Measurements from ENCODE around the gene SERPINA3.
"Not testable (repeated sequence)": the region's sequence is repeated elsewhere in the genome, so short reads cannot be mapped to it uniquely, and the experiment has no call there.

Gene SERPINA3

GRCh38 chr14:94633121-94633520 lies 20.9 kb downstream of the SERPINA3 start:
- DNase-seq (ENCODE audit: low spot score): no peak

GRCh38 chr14:94635154-94635553 lies 23.0 kb downstream of the SERPINA3 start:
- no peak for DNase-seq (ENCODE audit: low spot score)

GRCh38 chr14:94636744-94637412 lies 24.7 kb downstream of the SERPINA3 start:
- no peak for DNase-seq (ENCODE audit: low spot score)

DNA sequence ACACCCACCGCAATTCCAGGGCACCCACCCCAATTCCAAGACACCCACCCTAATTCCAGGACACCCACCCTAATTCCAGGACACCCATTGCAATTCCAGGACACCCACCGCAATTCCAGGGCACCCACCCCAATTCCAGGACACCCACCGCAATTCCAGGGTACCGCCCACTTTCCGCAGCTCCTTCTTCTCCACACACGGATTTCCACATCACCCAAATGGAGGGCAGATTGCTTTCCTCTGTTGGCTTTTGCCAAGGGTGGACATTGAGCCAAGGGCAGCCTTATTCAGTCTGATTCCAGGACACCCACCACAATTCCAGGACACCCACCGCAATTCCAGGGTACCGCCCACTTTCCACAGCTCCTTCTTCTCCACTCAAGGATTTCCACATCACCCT lies 25.6 kb downstream of the SERPINA3 start:
- DNase-seq (ENCODE audit: low spot score): not testable (repeated sequence)

GRCh38 chr14:94638339-94638738 lies 26.1 kb downstream of the SERPINA3 start:
- DNase-seq (ENCODE audit: low spot score): no peak

DNA sequence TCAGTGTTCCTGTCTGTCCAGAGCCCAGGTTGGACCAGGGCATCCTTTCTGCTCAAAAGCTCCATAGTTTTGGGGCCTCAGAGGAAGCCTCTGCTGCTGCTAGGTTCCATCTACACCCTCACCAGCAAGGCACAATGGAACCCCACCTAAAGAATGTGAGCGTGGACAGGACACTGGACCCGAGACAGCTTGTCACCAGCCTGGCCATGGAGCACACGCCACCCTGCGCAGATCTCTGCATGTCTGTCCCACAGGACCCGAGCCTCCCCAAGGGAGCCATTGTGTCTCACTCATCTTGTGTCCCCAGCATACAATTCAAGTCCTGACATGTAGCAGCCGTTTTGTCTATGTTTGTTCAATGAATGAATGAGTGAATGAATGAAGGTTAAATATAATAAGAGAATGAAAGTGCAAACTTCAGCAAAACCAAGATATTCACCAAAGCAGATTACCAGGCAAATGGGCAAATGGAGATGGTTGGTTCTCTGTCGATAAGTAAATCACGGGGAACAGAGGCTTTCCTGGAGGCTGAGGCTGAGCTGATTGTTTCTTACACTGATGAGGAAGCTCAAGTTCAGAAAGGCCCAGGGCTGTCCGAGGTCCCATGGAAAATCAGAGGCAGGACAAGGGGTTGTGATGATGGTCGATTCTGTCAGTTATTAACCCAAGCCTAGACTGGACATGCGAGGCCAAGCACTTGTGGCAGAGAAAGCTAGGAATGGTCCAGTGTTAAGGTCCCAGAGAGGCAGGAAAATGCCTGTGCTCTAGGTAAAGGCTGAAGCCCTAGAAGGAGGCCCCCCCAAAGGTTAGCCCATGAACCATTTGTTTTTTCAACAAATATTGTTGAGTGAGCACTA lies 27.0 kb downstream of the SERPINA3 start:
- DNase-seq (ENCODE audit: low spot score): no peak

DNA sequence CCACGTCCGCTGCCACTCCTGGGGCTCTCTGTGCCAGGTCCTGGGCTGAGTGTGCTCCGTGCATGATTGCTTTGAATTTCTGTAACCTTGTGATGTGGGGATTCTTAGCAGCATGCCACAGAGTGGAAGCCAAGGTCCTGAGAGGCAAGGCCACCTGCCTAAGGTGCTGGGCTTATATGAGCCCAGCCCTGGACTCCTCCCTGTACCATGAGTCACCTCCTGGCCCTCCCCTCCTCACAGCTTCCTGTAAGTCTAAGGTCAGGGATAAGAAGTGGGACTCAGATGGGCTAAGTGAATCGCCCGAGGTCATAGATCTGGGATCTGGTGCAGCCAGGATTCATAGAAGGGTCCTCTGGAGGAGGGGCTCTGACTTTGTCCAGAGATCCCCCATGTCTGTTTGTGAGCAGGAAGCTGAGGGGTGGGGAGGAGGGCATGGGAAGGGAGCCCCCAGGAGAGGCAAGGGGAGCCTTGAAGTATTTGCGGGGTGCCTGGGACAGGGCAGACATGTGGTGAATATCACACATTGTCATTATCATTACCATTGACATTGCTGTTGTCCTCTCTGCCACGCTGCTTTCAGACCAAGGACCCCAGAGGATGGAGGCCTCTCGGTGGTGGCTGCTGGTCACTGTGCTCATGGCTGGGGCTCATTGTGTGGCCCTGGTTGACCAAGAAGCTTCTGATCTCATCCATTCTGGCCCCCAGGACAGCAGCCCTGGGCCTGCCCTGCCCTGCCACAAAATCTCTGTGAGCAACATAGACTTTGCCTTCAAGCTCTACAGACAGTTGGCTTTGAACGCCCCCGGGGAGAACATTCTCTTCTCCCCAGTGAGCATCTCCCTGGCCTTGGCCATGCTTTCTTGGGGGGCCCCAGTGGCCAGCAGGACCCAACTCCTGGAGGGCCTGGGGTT lies 28.8 kb downstream of the SERPINA3 start:
- no peak for DNase-seq (ENCODE audit: low spot score)

DNA sequence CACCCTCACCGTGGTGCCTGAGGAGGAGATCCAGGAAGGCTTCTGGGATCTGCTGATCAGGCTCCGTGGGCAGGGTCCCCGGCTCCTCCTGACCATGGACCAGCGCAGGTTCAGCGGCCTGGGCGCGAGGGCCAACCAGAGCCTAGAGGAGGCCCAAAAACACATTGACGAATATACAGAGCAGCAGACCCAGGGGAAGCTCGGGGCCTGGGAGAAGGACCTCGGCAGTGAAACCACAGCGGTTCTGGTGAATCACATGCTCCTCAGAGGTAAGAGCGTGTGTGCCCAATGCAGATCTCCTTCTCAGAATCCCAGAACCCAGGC lies 29.4 kb downstream of the SERPINA3 start:
- no peak for DNase-seq (ENCODE audit: low spot score)

DNA sequence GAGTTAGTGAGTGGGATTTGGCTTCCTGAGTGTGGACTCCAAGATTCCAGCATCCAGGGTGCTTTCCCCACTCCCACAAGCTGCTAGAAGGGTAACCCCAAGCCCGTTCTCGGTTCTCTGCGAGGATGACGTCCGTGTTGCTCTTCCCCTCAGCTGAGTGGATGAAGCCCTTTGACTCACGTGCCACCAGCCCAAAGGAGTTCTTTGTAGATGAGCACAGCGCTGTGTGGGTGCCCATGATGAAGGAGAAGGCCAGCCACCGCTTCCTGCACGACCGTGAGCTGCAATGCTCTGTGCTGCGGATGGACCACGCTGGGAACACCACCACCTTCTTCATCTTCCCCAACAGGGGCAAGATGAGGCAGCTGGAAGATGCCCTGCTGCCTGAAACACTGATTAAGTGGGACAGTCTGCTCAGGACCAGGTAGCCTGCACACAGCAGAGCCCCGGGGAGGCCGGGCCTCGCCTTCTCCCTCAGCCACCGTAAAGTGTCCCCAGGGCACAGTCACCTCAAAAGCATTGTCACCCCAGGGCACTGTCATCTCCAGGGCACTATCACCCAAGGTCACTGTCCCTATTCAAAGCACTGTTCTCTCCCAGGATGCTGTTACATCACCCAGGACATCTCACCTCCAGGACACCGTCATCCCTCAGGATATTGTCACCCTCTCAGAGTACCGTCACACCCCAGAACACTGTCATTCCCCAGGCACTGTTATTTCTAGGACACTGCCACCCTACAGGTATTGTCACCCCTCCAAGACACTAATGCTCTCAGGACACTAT lies 31.3 kb downstream of the SERPINA3 start:
- DNase-seq (ENCODE audit: low spot score): no peak

DNA sequence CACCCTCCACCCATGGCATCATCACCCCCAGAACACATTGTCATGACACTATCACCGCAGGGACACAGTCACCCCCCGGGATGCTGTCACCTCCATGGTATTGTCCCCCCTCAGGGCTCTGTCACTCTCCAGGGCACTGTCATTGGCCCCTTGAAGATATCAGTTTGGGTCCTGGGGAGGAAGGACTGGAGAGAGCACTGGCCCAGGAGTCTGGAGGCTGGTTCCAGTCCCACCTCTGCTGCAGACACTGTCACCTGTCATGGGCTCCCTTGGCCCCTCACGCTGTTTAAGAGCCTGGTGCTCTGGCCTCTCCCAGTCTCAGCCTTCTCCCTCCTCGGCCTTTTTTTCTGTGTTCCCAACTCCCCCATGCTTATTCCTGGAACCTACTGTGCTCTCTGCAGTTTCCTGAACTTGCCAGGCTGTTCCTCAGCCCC lies 31.9 kb downstream of the SERPINA3 start:
- DNase-seq (ENCODE audit: low spot score): no peak

- no peak for DNase-seq (ENCODE audit: low spot score)
Measured at GRCh38 chr14:94646066-94646465, 33.9 kb downstream of the SERPINA3 start.

DNA sequence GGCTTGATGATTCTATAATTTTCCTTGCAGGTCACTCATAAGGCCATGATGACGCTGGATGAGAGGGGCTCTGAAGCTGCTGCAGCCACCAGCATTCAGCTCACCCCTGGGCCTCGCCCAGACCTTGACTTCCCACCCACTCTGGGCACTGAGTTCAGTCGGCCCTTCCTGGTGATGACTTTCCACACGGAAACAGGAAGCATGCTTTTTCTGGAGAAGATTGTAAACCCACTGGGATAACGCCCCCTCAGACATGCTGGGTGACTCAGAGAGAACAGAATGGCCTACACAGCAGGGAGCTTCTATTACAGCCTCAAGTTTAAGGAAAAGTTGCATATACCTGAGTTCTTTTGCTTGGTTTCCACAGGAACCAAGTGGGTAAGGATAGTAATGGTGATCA lies 34.3 kb downstream of the SERPINA3 start:
- no peak for DNase-seq (ENCODE audit: low spot score)

DNA sequence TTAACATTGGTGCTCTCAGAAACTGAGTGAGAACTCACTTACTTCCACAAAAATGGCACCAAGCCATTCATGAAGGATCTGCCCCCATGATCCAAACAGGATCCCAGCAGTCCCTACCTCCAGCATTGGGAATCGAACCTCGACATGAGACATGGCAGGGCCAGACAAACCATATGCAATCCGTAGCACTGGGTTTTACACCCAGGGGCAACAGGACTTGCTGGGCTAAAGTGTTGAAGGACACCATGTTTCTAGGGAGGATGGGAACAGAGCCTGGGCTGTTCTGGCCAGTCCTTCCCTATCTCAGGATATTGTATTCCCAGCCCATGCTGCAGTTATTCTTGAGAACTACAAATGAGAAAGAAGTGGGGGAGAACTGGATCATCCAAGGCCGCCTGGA lies 36.6 kb downstream of the SERPINA3 start:
- no peak for DNase-seq (ENCODE audit: low spot score)

DNA sequence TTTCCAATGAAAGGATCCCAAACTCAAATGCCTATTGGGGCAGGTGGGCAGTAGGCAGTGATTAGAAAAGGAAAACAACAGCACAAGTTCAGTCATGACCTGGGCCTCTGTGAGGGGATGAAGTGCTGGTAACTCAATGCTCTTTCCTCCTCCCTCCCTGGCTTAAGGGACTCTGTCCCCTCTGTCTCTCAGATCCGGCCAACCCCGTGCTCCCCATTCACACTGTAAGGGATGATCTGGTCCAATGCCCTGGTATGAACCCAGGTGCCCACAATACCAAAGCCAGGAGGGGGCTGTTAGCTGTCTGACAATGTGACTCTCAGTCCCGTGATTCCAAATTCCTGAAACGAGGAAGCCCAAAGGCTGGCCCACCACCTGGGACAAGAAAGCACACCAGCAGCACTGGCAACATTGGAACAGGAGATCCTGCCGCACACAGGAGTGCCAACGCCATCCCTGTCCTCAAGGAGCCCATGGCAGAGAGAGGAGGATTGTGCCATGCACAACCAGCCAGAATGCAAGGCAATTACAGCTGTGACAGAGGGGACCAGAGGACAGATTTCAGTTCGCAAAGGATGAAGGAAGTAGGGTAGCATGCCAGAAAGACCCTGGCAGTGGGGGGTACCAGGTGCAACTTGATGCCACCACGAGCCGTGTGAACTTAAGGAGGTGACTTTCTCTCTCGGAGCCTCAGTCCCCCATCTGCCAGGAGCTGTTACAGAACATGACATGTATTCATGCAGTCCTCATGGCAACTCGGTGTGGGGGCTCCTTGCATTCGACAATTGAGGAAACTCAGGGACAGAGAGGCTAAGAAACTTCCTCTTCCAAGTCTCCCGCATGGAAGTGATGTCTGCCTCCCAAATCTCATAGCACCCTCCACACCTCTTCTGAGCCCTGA lies 37.6 kb downstream of the SERPINA3 start:
- no peak for DNase-seq (ENCODE audit: low spot score)

DNA sequence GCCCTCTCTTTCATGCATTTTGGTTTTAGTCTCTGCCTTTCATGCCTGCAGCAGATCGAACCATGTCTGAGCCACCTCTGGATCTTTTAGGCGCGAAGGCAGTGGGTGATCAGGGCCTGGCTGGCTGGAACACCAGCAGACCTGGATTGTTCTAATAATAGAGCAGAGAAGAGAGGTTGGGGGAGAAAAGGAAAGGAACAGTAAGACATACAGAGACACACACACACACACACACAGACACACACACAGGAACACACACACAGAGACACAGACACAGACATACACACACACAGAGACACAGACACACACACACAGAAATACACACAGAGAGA lies 38.2 kb downstream of the SERPINA3 start:
- no peak for DNase-seq (ENCODE audit: low spot score)

- DNase-seq (ENCODE audit: low spot score): no peak
Measured at GRCh38 chr14:94650806-94651805, 38.9 kb downstream of the SERPINA3 start.

DNA sequence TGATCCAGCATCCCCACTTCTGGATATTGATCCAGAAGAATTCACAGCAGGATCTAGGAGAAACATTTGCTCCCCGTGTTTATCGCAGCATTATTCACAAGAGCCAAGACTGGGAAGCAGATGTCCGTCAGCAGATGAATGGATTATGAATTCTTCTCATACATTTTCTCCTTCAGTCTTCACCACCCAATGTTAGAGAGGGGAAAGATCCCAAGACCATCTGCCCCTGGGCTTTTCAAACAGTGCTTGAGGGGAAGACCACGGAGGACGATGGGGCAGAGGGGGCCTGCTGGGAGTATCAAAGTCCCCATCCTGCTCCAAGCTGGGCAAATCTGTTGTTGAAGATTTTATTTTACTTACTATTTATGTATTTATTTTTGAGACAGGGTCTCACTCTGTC lies 41.1 kb downstream of the SERPINA3 start:
- DNase-seq (ENCODE audit: low spot score): no peak

- DNase-seq (ENCODE audit: low spot score): no peak
Measured at GRCh38 chr14:94654071-94654861, 42.1 kb downstream of the SERPINA3 start.

Data from CD4-positive, alpha-beta T cell treated with Interleukin-2 at 100 ng/mL for 4 hours (primary cell).